HepG2 (cell line): ENCODE data around the gene VEGFC.

Experiments
- ESRRA ChIP-seq: sonication (generic); formaldehyde crosslinking; IDR thresholded peaks from 2 replicates; pipeline ENCODE4 v1.5.1; 2020; ENCODE audit warnings: mild to moderate bottlenecking, low read depth, missing genetic modification reagents
- ISL2 ChIP-seq: sonication (generic); formaldehyde crosslinking; IDR thresholded peaks from 2 replicates; pipeline ENCODE4 v1.5.0; 2020; ENCODE audit warnings: missing genetic modification reagents
- JUNB ChIP-seq: sonication (generic); formaldehyde crosslinking; IDR thresholded peaks from 2 replicates; pipeline ENCODE4 v1.8.0; 2022; ENCODE audit warnings: missing genetic modification reagents, mild to moderate bottlenecking, borderline replicate concordance
- KDM5A ChIP-seq: fragments of 200-600 bp; sonication (generic); IDR thresholded peaks from 2 replicates; pipeline ENCODE4 v1.7.0; 2018; ENCODE audit warnings: antibody characterized with exemption, mild to moderate bottlenecking, low read length, borderline replicate concordance
- MYC ChIP-seq: sonication (generic); formaldehyde crosslinking; IDR thresholded peaks from 2 replicates; pipeline ENCODE4 v1.9.0; 2021; ENCODE audit warnings: missing genetic modification reagents, borderline replicate concordance
- SIN3A ChIP-seq: IDR thresholded peaks from 2 replicates; pipeline ENCODE4 v1.6.1; 2011; ENCODE audit warnings: low read depth, mild to moderate bottlenecking, control low read depth, low read length, borderline replicate concordance
- SNRNP70 ChIP-seq: fragments of 200-400 bp; formaldehyde crosslinking; IDR thresholded peaks from 2 replicates; pipeline ENCODE4 v1.6.1; 2017; ENCODE audit warnings: mild to moderate bottlenecking, low read depth, low read length, moderate library complexity
- ZBTB7A ChIP-seq: sonication (generic); formaldehyde crosslinking; IDR thresholded peaks from 2 replicates; pipeline ENCODE4 v1.8.0; 2022; ENCODE audit warnings: mild to moderate bottlenecking, missing genetic modification reagents
- ZNF224 ChIP-seq: sonication (generic); formaldehyde crosslinking; IDR thresholded peaks from 2 replicates; pipeline ENCODE4 v1.5.0; 2020; ENCODE audit warnings: mild to moderate bottlenecking, missing genetic modification reagents
- ZNF883 ChIP-seq: sonication (generic); formaldehyde crosslinking; IDR thresholded peaks from 2 replicates; pipeline ENCODE4 v1.5.1; 2020; ENCODE audit warnings: mild to moderate bottlenecking, missing genetic modification reagents; ENCODE audit errors: not compliant biosample characterization
- TF ChIP-seq, protein P1 (sequence below): sonication (generic); formaldehyde crosslinking; IDR thresholded peaks from 2 replicates; pipeline ENCODE4 v1.5.0; 2020; ENCODE audit warnings: mild to moderate bottlenecking, missing genetic modification reagents, moderate library complexity
- TF ChIP-seq, protein P2 (sequence below): sonication (generic); formaldehyde crosslinking; IDR thresholded peaks from 2 replicates; pipeline ENCODE4 v1.4.0; 2020; ENCODE audit warnings: low read depth, mild to moderate bottlenecking, missing genetic modification reagents

DNA sequence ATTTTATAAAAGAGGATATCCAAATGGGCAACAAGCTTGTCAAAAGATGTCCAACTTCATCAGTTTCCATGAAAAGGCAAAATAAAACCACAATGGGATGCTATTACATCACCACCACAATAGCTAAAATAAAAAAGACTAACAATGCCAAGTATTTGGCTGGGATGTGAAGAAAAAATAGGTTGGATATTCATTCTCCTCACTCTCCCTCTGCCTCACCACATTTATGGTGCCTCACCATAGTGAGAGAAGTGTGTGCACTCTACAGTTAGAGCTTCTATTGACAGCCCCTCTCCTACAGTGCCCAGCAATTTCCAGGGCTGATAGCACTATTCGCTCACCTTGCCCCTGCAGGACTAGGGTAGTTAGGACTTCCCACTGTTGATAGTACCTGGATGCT lies 25.5 kb downstream of the VEGFC start:
- TF ChIP-seq, protein P1, sequence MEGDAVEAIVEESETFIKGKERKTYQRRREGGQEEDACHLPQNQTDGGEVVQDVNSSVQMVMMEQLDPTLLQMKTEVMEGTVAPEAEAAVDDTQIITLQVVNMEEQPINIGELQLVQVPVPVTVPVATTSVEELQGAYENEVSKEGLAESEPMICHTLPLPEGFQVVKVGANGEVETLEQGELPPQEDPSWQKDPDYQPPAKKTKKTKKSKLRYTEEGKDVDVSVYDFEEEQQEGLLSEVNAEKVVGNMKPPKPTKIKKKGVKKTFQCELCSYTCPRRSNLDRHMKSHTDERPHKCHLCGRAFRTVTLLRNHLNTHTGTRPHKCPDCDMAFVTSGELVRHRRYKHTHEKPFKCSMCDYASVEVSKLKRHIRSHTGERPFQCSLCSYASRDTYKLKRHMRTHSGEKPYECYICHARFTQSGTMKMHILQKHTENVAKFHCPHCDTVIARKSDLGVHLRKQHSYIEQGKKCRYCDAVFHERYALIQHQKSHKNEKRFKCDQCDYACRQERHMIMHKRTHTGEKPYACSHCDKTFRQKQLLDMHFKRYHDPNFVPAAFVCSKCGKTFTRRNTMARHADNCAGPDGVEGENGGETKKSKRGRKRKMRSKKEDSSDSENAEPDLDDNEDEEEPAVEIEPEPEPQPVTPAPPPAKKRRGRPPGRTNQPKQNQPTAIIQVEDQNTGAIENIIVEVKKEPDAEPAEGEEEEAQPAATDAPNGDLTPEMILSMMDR (CRISPR knock-in tag) = no peak
- TF ChIP-seq JUNB (CRISPR knock-in tag) (no peak), KDM5A (no peak), ZNF883 (CRISPR knock-in tag) (no peak), ZBTB7A (no peak), ISL2 (CRISPR knock-in tag) (no peak), ZNF224 (CRISPR knock-in tag) (no peak), SNRNP70 (no peak), MYC (CRISPR knock-in tag) (no peak), SIN3A (no peak), ESRRA (CRISPR knock-in tag) (no peak)
- TF ChIP-seq, protein P2, sequence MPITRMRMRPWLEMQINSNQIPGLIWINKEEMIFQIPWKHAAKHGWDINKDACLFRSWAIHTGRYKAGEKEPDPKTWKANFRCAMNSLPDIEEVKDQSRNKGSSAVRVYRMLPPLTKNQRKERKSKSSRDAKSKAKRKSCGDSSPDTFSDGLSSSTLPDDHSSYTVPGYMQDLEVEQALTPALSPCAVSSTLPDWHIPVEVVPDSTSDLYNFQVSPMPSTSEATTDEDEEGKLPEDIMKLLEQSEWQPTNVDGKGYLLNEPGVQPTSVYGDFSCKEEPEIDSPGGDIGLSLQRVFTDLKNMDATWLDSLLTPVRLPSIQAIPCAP (CRISPR knock-in tag) = no peak
